Activated T-cell treated with anti-CD3 and anti-CD28 coated beads for 4 hours (primary cell): ENCODE results near the gene WHRN.

ENCODE experiments used
- DNase-seq: peaks from one replicate; pipeline ENCODE4 v3.0.0-alpha.2; 2020

Gene WHRN

GRCh38 chr9:114446672-114447450, 58.4 kb downstream of the WHRN start:
- DNase-seq = no peak

- DNase-seq = no peak
Measured at GRCh38 chr9:114446036-114446435, 59.2 kb downstream of the WHRN start.

GRCh38 chr9:114445616-114446015, 59.7 kb downstream of the WHRN start:
- DNase-seq = no peak

GRCh38 chr9:114442022-114442421, 63.3 kb downstream of the WHRN start:
- no peak for DNase-seq

GRCh38 chr9:114437401-114437893, 67.8 kb downstream of the WHRN start:
- DNase-seq = no peak

GRCh38 chr9:114434878-114435311, 70.4 kb downstream of the WHRN start:
- no peak for DNase-seq

GRCh38 chr9:114433720-114434255, 71.5 kb downstream of the WHRN start:
- DNase-seq = no peak

GRCh38 chr9:114433086-114433485, 72.2 kb downstream of the WHRN start:
- DNase-seq = no peak

GRCh38 chr9:114432323-114433067, 72.8 kb downstream of the WHRN start:
- DNase-seq = no peak

- DNase-seq = no peak
Measured at GRCh38 chr9:114431770-114432169, 73.5 kb downstream of the WHRN start.

GRCh38 chr9:114431003-114431402, 74.3 kb downstream of the WHRN start:
- no peak for DNase-seq

GRCh38 chr9:114430457-114430856, 74.8 kb downstream of the WHRN start:
- no peak for DNase-seq

- DNase-seq = no peak
Measured at GRCh38 chr9:114429488-114429887, 75.8 kb downstream of the WHRN start.

GRCh38 chr9:114428466-114428865, 76.8 kb downstream of the WHRN start:
- DNase-seq = no peak

GRCh38 chr9:114427644-114428043, 77.6 kb downstream of the WHRN start:
- DNase-seq = no peak

- DNase-seq = no peak
Measured at GRCh38 chr9:114426046-114426948, 79.0 kb downstream of the WHRN start.

- no peak for DNase-seq
Measured at GRCh38 chr9:114425126-114425525, 80.1 kb downstream of the WHRN start.

- DNase-seq = no peak
Measured at GRCh38 chr9:114424126-114424525, 81.1 kb downstream of the WHRN start.

- no peak for DNase-seq
Measured at GRCh38 chr9:114423181-114423580, 82.1 kb downstream of the WHRN start.

GRCh38 chr9:114421147-114421546, 84.1 kb downstream of the WHRN start:
- no peak for DNase-seq

- DNase-seq = no peak
Measured at GRCh38 chr9:114419796-114420195, 85.5 kb downstream of the WHRN start.

GRCh38 chr9:114418053-114418452, 87.2 kb downstream of the WHRN start:
- no peak for DNase-seq

- DNase-seq = no peak
Measured at GRCh38 chr9:114417511-114417910, 87.8 kb downstream of the WHRN start.
